ENCODE results near the gene SMIM27. TPM values are rescaled to one million over a fixed set of nuclear protein-coding genes. Genes with fewer than 3 reads are reported as not detected.

Gene SMIM27
- total RNA-seq, 1 experiment from 2014 or later: 15.7 TPM

DNA sequence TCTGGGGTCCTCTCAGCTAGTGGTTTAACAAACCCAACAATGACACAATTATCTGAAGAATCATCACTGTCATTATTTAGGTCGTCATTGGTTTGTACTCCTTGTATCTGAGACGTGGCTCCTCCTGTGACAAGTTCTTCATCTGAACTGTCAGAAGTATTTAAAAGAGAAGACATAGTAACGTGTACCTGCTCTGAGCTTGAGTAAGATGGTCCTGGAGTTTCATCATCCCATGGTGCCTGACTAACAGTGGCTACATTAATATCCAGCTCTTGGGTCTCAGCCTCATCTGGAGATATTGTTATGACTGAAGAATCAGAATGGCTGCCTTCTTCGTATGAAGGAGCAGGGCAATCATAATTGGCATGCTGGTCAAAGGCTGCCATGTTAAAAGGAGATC is 9.1 kb upstream of the SMIM27 start:
- no peak overlapping the region for H2BK5ac ChIP-seq (ENCODE audit: insufficient read length, low read length)
- H3K23ac ChIP-seq (ENCODE audit: insufficient read length, low read depth, low read length): no peak overlapping the region
- H3K9me3 ChIP-seq (ENCODE audit: control insufficient read depth, low read depth, low read length): no peaks in the 10 kb centered on the region
- no peak overlapping the region for H2BK12ac ChIP-seq (ENCODE audit: insufficient read length, low read depth, low read length)
- H4K91ac ChIP-seq (ENCODE audit: insufficient read length, low read depth, low read length): no peak overlapping the region
- no peak overlapping the region for H3K56ac ChIP-seq (ENCODE audit: insufficient read length, low read depth, low read length)
- no peak overlapping the region for H3K4me2 ChIP-seq (ENCODE audit: insufficient read depth, insufficient read length, low read length)
- TF ChIP-seq, protein P1, sequence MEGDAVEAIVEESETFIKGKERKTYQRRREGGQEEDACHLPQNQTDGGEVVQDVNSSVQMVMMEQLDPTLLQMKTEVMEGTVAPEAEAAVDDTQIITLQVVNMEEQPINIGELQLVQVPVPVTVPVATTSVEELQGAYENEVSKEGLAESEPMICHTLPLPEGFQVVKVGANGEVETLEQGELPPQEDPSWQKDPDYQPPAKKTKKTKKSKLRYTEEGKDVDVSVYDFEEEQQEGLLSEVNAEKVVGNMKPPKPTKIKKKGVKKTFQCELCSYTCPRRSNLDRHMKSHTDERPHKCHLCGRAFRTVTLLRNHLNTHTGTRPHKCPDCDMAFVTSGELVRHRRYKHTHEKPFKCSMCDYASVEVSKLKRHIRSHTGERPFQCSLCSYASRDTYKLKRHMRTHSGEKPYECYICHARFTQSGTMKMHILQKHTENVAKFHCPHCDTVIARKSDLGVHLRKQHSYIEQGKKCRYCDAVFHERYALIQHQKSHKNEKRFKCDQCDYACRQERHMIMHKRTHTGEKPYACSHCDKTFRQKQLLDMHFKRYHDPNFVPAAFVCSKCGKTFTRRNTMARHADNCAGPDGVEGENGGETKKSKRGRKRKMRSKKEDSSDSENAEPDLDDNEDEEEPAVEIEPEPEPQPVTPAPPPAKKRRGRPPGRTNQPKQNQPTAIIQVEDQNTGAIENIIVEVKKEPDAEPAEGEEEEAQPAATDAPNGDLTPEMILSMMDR (conservative IDR thresholded peaks at IDR 0.05): no peak
- no peak overlapping the region for H3K4ac ChIP-seq (ENCODE audit: low read depth, low read length)
- peaks cover 1 to 8% of the 10 kb centered on the region in 2 experiments; a peak in 2 of 4 replicates for H3K4me1 Mint-ChIP-seq
- no peak overlapping the region for H3K27ac Mint-ChIP-seq
- H2BK20ac ChIP-seq (ENCODE audit: low read depth, low read length, poor library complexity, severe bottlenecking): no peak overlapping the region
- WGBS (ENCODE audit: extremely low coverage, insufficient read length, low lambda C conversion rate): no CpG with 5 or more reads among the region's 4 CpGs
- H3K18ac ChIP-seq (ENCODE audit: insufficient read length, low read depth, low read length): no peak overlapping the region
- no peak overlapping the region for H2AFZ ChIP-seq (ENCODE audit: low read length)
- no peak overlapping the region for H4K8ac ChIP-seq (replicated peaks; ENCODE audit: insufficient read length, low read depth, low read length)
- H3K79me2 ChIP-seq (ENCODE audit: insufficient read depth, low read length): peaks cover 17% of the 10 kb centered on the region; the same call in 1 of the 2 replicates
- no peak overlapping the region for H3T11ph ChIP-seq (ENCODE audit: low read length)
- DNase-seq: no peak
- H3K27ac ChIP-seq (ENCODE audit: insufficient read length, low read depth, low read length): no peak overlapping the region
- no peak overlapping the region for H2BK120ac ChIP-seq (ENCODE audit: low read depth, low read length, poor library complexity, severe bottlenecking)
- no peak overlapping the region for H3K4me3 Mint-ChIP-seq
- H3K36me3 Mint-ChIP-seq (ENCODE audit: insufficient read depth in 1 of 3, low read depth in 3 of 3): peaks cover 34 to 43% (median 40%) of the 10 kb centered on the region in 3 experiments
- H3K23me2 ChIP-seq (ENCODE audit: insufficient read length, low read depth, low read length, poor library complexity, severe bottlenecking): no peaks in the 10 kb centered on the region
- H3K27me3 ChIP-seq (ENCODE audit: insufficient read depth, low read length): no peaks in the 10 kb centered on the region
- H3K9me3 Mint-ChIP-seq: no peaks in the 10 kb centered on the region
- no peaks in the 10 kb centered on the region for H3K27me3 Mint-ChIP-seq (ENCODE audit: low read depth)
- H2BK15ac ChIP-seq (ENCODE audit: low read depth, low read length): no peak overlapping the region
- H3K4me1 ChIP-seq (ENCODE audit: insufficient read depth, low read length): no peaks in the 10 kb centered on the region
- H4K20me1 ChIP-seq (ENCODE audit: control insufficient read depth, insufficient read depth, insufficient read length): no peaks in the 10 kb centered on the region
- H4K5ac ChIP-seq (ENCODE audit: insufficient read length, low read depth, low read length): no peak overlapping the region
- H2AK5ac ChIP-seq (ENCODE audit: insufficient read length, low read length): no peak overlapping the region
- no peak overlapping the region for H3K14ac ChIP-seq (ENCODE audit: insufficient read depth, low read length)
- no peak overlapping the region for H3K9ac ChIP-seq (ENCODE audit: extremely low read depth, insufficient read length, low read length)
- H3K79me1 ChIP-seq (ENCODE audit: insufficient read depth, low read depth, low read length, poor library complexity, severe bottlenecking): no peaks in the 10 kb centered on the region
